CD4-positive, alpha-beta T cell treated with Interleukin-15 for 1 hour (primary cell): Measurements from ENCODE around the gene MS4A6A.
"Not testable (repeated sequence)": the region's sequence is repeated elsewhere in the genome, so short reads cannot be mapped to it uniquely, and the experiment has no call there.

Experiments used
- DNase-seq: peaks from one replicate; pipeline ENCODE4 v3.0.0-alpha.2; 2020

The MS4A6A gene

DNA sequence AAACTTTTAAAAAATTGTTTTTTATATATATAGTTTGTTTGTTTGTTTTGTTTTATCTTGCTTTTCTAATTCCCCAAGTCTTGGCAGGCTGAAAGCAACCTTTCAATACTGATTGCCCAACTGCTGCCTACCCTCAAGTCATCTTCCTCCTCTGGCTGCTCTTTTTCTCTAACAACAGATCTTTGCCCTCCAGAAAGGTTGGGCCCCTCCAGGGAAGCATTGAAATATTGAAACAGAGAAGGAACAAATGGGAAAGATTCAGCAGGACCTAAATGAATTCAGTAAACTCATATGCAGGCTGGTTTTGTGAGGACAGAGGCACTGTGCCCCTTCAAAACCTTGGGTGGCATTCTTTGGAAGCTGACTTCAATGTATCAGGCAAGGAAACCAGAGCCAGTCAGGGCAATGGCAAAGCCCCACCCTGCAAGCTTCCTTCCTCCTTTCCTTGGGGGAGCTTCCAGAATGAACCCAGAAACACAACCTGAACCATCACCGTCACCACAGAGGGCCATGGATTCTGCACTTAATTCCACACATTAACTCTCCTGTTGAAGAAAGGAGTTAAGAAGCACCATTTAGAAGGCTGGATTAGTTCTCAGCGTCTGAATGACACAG, 815 bp upstream of the MS4A6A start:
- no peak for DNase-seq

DNA sequence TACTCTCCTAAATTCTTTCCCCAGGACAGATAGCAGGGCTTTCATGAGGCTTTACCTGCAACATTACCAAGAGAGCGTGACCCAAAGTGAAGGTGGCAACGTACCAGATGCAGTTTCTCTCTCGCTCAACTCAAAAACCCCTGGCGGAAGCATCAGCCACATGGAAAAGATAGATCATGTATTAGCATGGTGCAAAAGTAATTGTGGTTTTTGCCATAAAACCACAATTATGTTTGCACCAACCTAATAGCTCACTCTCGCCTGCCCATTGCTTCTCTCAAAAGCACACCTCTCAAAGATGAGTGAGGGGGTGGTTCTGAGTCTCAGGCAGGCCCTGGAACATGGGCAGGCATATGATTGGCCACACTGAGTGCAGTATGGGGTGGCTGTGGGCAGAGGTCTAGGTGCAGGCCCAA, 7.0 kb downstream of the MS4A6A start:
- no peak for DNase-seq

DNA sequence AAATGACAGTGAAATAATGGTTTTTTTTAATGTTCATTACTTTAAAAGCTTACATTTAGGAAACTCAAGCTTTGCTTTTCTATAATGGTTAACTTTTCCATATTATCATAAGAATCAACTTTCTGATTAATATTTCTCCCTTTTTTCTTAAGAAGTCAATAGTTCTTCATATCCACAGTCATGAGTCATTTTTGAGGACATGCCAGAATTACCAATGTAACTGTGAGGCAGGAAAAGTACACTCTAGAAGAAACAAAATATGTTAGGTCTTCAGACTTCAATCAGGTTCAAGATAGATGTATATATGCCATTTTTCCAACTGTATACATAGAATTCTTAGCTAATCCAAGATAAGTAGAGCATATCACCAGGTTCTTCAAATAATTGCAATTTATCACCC, 10.9 kb downstream of the MS4A6A start:
- DNase-seq = no peak

DNA sequence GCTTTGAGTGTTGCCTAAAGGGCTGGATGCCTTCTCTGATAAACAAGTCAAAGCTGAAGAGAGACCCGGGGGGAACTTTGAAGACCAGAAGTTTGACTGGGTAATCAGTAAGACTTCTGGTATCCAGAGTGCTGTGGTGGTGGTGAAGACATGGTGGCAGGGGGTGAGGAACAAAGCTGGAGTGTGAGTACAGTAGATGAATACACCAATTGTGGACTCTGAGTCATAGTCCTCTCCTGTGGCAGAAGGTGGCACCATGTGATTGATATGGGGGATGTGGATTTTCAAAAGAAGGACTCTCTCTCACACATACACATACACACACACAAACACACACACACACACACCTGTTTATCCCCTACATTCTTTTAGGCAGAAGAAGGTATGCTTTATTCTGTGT, 12.3 kb downstream of the MS4A6A start:
- no peak for DNase-seq

DNA sequence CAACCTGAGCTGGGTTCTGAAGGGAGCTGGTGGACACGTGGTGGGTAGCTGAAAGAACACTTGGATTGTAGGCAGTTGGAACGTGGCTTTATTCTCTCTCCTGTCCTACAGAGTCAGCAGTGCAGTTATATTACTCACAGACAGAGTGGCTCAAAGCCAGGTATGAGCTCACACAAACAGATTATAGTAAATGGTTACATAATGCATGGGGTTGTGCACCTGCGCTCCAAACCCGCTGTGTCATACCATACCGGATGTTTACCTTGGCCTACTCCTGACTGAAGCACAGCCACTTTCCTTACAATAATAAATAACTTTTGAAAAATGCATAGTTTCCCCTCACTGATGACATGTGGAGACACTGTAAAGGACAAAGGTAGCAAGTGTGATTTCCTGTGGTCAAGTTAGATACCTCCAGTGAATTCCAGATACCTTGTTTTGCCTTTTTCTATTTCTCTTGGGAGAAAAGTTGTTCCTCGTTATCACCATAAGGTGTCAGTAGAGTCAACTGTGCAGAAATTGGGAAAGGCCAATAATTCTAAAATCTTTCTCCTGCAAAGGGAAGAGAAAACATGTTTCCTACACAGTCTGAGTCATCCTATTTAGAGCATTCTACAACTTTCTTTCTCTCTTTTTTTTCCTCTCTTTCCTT, 13.5 kb downstream of the MS4A6A start:
- no peak for DNase-seq

DNA sequence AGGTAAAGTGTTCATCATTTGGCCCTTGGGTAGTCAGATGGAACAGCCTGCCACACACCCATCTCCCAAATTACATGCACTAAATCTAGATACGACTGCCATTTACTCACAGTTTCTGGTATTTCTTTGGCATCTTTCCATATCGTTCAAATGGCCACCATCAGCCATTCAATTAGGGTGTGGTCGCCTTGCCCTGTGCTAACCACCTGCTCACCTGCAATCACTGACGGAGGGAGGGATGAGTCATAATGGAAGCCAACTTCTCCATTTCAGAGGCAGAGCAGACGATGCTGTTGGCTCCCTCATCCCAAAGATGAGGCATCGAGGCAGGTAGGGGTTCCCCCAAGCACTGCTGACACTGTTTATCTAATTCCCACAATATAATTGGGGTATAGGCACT, 14.6 kb downstream of the MS4A6A start:
- DNase-seq = no peak

DNA sequence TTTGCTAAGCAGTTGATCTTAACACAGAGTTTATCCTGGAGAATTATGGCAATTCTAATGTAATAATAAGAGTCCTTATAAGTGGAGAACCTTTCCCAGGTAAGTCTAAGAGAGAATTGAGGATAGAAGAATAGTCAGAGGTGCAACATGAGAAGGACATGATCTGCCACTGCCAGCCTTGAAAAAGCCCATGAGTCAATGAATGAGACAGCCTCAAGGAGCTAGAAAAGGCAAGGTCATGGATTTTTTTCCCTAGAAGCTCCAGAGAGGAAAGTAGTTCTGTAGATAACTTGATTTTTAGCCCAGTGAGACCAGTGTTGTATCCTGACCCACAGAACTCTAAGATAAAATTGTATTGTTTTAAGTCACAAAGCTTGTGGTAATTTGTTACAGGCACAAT, 16.9 kb downstream of the MS4A6A start:
- no peak for DNase-seq

DNA sequence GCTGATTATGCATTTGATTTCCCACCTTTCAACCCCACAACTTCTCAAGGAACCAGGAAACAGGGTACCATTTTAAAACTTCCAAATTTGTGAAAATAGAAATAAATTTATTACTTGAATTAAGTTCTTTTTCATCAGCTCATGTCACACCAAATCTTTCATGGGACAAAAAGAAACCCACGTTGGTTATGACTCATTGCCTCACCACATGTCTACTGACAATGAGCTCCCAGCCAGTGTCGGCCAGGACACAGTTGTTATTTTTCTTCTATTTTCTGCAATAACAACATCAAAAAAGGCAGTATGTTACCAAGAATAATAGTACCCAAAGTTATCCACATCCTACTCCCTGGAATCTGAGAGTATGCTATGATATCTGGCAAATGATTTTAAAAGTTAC, 17.3 kb downstream of the MS4A6A start:
- DNase-seq = no peak

DNA sequence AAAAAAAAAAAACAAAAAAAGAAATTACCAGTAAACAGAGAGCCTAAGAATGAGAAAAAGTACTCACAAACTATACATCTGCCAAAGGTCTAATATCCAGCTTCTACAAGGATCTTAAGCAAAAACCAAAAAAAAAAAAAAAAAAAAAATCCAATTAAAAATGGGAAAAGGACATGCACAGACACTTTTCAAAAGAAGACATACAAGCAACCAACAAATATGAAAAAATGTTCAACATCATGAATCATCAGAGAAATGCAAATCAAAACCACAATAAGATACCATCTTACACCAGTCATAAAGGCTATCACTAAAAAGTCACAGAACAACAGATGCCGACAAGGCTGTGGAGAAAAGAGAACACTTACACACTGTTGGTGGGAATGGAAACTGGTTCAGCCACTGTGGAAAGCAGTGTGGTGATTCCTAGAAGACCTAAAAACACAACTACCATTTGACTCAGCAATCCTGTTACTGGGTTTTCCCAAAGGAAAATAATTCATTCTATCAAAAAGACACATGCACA, 18.3 kb downstream of the MS4A6A start:
- no peak for DNase-seq

DNA sequence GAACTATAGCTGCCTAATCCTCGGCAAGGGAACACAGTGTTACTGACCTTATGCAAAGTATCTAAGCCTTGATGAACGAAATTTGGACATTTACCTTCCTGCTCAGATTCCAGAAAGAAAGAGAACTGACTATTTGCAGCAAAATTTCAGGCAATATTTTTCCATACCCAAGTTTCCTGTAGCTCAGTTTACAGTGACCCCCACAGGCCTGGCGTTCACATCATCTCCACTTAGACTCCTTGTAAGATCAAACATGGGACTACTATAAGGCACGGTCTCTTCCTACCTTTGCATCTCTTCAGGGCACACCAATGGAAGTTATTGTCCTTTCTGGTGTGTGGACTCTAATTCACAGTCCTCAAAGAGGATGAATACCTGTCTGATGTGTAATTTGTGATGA, 21.1 kb downstream of the MS4A6A start:
- DNase-seq = no peak

DNA sequence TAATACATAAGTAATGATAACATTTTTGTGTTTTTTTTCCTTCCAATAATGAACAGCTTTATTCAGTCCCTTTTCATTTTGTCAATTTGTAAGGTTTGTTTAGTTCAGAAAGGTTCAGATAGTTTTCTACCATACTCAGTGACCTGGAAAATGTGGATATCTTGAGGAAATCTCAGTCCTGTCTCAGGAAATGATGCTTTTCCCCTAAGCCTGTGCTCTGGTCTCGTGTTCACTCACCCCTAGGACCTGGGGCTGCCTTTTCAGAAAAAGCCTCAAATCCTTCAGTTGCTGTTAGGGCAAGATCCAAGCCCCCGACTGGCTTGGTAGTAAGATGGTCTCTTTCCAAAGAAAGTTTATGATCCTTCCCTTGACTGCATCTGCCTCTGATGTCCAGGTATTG, 21.8 kb downstream of the MS4A6A start:
- no peak for DNase-seq

DNA sequence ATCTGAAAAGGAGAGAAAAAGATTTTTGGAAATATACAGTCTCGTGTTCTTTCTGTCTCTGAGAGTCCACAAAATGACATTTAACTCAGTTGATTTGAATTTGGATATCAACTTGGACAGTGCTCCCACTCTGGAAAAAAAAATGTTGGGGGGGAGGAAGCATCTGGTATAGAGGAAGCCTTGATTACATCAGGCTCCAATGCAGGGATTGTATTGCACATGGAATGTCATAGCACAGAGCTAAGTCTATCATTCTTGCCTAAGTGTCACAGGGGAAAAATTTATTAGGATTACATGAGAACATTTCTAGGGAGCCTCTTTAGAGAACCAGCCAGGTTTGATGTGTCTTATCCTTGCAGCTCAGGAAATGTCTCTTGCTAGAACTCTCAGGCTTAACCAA, 23.0 kb downstream of the MS4A6A start:
- no peak for DNase-seq

DNA sequence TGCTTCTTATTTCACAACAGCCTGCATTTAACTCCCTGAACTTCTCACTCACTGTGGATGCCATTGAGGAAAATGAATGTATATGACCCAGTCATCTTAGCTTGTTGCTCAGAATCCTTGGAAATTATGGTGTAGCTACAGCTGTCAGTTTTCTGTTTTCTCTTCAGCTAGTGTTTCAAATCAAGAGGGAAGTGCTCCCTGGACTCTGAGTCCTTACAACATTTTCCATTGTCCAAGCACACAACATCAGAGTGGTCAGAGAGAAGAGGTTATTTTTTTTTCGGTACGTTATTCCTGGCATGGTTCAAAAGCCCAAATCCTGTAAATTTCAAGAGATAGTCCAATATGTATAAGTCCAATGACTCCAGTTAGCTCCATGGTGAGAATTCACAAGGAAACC, 23.6 kb downstream of the MS4A6A start:
- no peak for DNase-seq

DNA sequence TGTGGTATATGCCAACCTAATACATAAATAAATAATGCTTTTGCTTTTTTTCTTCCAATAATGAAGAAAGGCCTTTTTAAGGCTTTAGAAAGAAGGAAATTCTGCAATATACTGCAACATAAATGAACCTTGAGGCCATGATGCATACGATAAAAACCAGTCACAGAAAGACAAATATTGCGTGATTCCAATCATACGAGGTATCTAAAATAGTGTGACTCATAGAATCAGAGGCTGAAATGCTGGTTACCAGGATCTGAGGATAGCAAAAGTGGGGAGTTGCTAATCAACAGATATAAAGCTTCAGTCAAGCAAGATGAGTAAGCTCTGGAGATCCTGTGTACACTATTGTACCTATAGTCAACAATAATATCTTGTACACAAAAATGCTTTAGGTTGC, 24.2 kb downstream of the MS4A6A start:
- DNase-seq = no peak

DNA sequence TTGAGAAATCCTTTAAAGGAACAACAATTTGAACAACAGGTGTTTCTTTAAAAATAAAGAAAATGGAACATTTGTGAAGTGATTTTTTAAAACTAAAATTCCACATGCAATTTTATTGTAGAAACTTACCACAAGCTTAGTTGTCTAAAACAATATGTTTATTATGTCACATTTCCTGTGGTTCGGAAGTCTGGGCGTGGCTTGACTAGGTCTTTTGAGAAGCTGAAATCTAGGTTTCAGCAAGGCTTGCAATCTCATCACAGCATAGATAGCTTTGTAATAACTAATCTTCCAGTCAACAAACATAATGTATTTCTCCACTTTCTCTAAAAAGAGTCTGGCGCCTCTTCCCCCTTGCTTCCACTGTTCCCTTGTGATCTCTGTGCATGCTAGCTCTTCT, 27.0 kb downstream of the MS4A6A start:
- no peak for DNase-seq

DNA sequence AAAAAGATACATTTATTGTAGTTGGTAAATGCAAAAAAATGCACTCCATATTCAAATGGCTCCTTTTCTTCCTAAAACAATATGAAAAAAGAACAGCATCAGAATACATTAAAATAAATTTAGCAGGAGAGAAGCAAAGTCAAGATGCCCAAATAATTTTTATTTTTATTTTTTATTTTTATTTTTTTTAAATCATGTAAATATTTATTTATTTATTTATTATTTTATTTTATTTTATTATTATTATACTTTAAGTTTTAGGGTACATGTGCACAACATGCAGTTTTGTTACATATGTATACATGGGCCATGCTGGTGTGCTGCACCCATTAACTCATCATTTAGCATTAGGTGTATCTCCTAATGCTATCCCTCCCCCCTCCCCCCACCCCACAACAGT, 30.2 kb downstream of the MS4A6A start:
- DNase-seq = not testable (repeated sequence)

DNA sequence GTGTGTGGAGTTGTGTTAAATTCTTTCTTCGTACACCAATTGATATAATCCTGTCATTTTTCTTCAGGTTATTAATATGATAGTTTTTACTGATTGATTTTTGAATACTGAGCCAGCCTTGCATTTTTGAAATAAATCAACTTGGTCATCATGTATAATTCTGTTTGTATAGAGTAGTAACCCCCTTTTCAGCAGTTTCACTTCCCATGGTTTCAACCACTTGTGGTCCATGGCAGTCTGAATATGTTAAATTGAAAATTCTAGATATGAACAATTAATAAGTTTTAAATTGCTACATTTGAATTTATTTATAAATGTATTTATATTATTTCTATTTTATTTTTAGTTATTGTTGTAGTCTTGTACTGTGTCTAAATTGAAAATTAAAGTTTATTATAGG, 32.6 kb downstream of the MS4A6A start:
- no peak for DNase-seq

DNA sequence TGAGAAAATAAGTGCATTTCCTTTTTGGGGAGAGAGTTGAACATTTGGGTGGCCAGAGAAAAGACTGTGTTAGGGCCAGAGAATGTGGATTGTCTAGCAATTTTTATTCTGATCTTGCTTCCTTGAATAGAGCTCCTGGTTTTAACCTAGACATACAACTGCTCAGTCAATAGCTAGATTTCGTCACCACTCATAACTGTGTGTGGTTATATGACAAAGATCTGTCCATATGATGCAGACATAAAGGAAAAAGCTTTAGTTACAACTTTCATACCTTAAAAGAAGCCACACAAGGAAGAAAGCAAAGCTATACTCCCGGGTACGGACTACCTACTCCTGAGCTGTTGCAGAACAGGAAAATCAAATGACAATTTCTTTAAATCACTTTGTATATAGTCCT, 37.2 kb downstream of the MS4A6A start:
- DNase-seq = no peak

DNA sequence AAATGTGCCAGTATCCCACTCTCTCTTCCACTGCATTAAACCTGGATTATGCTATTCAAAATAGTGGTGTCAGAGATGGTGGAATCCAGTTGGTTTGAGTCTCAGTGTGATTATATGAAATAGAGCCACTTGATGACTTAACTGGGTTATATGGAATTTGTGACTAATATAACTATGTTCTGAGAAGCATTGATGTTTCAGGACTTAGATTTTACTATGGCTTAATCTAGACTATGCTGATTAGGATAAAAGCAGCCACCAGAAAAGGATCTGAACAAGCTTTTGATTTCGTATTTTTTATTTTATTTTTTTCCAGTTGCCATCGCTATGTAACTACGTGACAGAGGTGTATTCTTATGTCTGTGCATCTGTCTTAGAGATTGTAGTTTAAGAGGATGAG, 39.1 kb downstream of the MS4A6A start:
- DNase-seq = no peak

DNA sequence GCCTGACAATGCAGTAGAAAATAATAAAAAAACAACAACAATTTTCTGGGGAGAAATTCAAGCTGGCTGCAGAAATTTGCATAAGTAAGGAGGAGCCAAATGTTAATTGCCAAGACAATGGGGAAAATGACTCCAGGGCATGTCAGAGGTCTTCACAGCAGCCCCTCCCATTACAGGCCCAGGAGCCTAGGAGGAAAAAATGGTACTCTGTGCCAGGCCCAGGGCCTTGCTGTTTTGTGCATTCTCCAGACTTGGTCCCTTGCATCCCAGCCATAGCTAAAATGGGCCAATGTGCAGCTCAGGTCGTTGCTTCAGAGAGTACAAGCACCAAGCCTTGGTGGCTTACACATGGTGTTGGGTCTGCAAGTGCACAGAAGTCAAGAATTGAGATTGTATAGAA, 49.0 kb downstream of the MS4A6A start:
- no peak for DNase-seq

DNA sequence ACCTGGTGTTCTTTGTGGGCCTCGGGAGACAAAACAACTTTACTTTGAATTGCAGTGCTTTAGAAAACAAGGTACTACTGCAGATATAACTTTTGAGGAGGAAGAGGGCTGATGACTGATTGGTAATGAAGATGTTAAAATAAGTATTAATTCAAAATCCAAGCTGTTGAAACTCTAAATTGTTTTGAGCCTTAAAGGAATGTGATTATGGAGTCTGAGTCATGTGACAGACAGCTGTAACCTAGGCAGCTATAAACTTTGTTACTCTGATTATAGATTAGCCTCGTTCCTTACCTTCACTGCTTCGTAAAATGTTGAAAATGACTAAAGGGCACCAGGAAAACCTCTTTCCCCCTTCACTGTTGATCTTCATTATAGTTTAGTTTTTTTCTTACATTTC, 51.0 kb downstream of the MS4A6A start:
- DNase-seq = no peak

DNA sequence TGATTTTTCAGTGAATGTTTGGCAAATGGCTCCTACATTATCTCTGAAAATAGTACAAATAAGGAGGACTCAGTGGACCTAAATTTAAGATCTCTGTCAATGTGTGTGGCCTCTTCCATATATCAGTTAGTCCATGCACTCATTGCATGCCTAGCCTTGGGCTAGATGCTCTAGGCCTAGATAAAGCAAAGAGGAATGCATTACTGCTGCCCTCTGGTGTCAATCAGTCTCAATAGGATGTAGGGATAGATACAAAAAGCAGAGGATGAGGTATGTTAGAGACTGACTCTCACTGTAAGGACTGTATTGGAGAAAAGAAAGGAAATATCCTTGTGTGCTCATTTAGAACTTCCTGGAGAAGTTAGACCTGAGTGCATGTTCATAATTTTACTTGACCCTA, 52.4 kb downstream of the MS4A6A start:
- DNase-seq = no peak

DNA sequence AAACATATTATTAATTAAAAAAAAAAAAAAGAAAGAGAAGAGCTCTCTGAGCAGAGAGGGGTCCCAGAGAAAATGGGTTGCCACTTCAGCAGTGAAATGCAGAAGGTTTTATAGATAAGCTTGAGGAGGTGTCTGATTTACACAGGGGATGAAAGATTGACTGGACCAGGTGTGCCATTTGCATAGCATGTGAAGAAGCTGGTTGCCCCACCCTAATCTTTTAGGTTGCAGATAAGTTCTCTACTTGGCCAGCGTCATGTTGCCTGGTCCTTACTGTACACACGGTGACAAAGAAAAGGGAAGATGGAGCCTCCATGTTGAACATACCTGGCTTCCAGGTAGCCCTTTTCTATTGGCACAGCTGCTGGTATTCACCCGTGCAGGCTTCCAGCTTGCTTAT, 53.0 kb downstream of the MS4A6A start:
- DNase-seq = no peak

DNA sequence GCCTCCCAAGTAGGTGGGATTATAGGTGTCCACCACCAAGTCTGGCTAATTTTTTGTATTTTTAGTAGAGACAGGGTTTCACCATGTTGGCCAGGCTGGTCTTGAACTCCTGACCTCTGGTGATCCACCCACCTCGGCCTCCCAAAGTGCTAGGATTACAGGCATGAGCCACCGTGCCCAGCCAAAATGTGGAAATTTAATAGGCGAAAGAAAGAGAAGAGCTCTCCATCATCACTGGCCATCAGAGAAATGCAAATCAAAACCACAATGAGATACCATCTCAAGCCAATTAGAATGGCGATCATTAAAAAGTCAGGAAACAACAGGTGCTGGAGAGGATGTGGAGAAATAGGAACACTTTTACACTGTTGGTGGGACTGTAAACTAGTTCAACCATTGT, 54.0 kb downstream of the MS4A6A start:
- DNase-seq = not testable (repeated sequence)

DNA sequence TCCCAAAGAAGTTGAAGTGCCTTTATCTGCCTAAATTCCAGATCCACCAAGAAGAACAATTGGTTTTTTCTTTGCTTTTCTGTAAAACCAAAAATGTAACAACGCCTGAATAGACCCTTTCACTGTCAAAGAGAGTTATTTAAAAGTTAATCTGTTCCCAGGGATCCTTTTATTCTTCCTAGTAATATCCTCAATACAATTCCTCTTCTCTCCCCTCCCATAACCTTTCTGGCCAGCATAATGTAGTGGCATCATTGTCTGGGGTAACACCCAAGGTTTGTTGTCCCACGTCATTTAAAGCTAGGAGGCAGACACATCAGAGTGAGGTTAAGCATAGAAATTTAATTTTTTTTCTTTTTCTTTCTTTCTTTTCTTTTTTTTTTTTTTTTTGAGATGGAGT, 54.5 kb downstream of the MS4A6A start:
- no peak for DNase-seq
